Activated T-cell treated with anti-CD3 and anti-CD28 coated beads for 1 hour (primary cell): ENCODE measurements around the gene RBFOX2.

ENCODE experiments used
- DNase-seq: peaks from one replicate; pipeline ENCODE4 v3.0.0-alpha.2; 2020; ENCODE audit warnings: low read depth

Gene RBFOX2

GRCh38 chr22:35896111-35896705 lies 132.4 kb downstream of the RBFOX2 start:
- no peak for DNase-seq

- DNase-seq: no peak
Measured at GRCh38 chr22:35894937-35895708, 133.5 kb downstream of the RBFOX2 start.

GRCh38 chr22:35894464-35894878 lies 134.2 kb downstream of the RBFOX2 start:
- no peak for DNase-seq

DNA sequence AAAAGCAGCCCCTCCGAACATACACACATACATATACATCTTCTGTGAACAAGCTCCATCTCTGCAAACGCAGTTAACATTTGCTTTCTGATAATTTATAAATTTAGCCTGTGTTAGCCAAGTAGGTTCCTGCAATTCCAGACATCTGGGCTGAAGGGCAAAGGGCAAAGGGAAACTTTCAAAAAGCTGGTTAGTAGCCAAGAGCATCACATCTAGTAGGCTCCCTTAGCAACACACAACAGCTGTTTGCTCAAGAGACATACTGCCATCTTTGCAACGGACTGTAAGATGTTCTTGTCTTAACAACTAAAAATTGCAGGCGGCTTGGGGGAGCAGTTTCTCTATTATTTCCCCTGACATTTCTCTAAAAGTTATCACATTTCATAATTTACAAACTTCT lies 134.9 kb downstream of the RBFOX2 start:
- no peak for DNase-seq

- no peak for DNase-seq
Measured at GRCh38 chr22:35892192-35892591, 136.4 kb downstream of the RBFOX2 start.

- DNase-seq: no peak
Measured at GRCh38 chr22:35891442-35891841, 137.2 kb downstream of the RBFOX2 start.

DNA sequence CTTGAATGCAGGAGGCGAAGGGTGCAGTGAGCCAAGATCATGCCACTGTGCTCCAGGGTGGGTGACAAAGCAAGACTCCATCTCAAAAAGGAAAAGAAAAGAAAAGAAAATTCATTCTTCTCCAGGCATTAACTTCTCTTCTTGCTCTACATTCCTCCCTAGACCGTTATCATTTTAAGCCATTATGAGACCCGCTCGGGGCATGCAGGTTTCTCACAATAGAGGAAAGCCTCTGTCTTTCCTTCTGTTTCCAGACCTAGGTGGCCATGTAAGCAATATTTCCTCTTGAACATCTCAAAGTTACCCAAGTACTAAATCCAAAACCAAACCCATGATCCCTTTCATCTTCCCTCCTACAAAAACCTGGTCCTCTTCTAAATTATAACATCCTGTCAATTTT lies 139.6 kb downstream of the RBFOX2 start:
- no peak for DNase-seq

GRCh38 chr22:35888181-35888870 lies 140.3 kb downstream of the RBFOX2 start:
- DNase-seq: no peak

DNA sequence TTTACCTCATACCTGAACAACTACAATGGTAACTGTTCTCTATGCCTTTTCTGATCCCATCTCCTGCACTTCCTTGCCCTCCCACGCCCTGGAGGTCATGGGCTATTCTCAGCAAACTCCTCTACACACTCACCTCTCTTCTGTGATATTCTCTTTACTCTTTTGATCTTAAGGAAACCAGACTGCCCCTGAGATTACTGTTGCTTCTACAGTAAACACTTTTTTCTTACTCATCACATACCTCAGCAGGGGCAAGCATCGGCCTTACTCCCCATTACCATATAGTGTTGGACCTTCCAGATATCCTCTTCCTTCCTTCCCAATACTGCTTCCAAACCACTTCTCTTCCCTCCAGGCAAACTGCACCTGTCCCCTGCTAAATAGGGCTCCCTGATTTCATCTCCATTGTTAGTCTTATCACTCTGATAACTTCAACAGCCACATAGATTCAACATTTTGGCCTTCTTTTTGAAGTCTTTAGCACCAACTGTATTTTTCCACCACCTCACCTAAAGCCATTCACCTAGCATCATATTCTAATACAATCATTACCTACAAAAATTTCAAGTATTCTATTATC lies 141.2 kb downstream of the RBFOX2 start:
- no peak for DNase-seq

DNA sequence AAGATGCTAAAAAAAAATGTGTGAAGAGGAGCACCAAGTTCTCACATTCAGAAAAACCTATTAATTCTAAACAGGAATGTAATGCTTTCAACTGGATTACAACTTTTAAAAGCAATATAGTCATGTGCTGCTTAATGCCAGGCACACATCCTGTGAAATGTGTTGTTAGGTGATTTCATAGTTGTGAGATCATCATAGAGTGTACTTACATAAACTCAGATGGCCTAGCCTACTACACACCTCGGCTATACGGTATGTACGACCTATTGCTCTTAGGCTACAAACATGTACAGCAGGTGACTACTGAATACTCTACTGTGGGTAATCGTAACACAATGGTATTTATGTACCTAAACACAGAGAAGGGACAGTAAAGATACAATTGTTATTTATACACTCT lies 142.3 kb downstream of the RBFOX2 start:
- DNase-seq: no peak

GRCh38 chr22:35884529-35884928 lies 144.1 kb downstream of the RBFOX2 start:
- DNase-seq: no peak

DNA sequence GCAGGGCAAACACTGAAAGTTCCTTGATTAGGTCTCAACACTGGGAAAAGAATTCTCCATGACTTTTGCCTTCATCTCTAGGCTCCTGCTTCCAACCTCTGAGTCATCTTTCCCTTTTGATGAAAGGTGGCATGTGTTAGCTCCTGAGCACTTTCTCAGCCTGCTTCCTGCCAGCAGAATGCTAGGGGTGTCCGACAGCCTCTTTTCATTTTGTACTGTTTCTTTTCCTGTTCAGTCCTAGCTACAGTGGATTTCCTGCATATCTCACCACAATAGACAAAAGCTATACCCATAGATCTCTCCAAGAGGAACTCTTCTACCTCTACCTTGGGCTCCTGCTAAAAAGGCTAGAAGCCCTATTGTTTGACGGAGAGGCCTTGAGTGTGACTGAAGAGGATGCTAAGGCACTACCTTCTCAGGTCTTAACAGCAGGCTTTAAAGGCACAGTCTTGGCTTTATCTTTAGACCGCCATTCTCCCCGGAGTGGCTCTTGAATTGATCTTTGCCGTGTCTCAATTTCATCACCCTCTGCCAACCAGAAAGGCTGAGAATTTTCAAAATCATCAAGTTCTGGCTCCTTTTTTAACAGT lies 145.5 kb downstream of the RBFOX2 start:
- no peak for DNase-seq

DNA sequence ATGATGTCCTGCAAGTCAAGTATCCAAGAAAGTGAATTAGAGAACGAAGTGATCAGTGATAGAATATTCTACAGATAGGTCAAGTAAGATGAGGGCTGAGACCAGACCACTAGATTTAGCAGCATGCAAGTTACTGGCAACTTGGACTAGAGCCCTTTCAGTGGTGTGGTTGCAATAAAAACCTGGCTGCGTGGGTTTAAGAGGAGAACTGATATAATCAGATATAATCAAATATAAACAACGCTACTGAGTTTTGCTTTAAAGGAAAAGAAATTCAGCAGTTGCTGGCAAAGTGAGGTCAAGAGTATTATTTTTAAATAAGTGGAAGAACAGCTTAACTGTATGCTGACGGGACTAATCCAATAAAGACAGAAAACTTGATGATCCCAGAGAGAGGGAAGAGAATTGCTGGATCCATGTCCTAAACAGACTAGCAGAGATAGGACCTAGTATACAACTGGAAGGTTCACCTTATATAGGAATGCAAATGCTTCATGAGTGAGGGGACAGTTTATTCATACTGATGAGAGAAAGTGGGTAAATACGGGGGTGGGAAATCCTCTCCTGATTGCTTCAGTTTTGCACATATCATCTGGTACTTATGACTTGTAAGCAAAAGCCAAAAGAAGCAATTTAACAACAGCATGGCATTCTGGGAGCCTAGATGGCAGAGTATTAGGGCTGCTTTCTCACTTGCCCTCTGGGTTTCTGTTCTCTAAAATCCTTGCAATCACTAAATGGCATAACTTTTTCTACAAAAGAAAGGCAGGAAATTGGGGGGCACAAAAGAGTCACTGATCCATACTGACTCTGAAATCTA lies 146.2 kb downstream of the RBFOX2 start:
- no peak for DNase-seq

DNA sequence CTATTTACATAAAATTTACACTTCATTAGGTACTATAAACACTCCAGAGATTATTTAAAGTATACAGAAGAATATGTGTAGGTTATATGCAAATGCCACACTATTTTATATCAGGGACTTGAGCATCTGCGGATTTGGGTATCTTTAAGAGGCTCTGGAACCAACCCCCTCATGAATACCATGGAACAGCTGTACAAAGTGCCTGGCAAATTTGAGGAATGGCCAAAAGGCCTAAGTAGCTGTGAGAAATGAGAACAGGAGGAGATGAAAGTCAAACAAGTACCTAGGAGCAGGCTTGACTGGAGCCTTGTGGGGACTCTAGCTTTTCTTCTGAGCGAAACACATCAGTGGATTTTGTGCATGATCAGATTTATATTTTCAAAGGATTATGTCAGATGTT lies 149.3 kb downstream of the RBFOX2 start:
- no peak for DNase-seq

- no peak for DNase-seq
Measured at GRCh38 chr22:35873426-35873825, 155.2 kb downstream of the RBFOX2 start.

DNA sequence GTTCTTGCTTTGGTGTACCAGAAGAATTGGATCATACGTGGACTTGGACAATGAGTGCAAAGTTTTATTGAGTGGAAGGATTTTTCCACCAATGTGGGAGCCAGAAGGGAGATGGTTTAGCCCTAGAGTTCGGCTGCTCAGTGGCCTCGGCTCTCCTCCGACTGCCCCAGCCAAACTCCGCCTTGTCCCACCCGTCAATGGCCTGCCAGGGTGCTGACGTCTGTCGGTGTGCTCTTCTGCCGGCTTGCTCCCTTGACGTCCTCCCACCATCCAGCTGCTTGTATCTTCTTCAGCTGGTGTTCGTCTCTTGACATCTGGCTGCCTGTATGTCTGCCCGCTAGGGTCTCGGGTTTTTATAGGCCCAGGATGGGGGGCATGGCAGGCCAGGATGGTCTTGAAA lies 156.2 kb downstream of the RBFOX2 start:
- DNase-seq: no peak

- no peak for DNase-seq
Measured at GRCh38 chr22:35870517-35871293, 157.9 kb downstream of the RBFOX2 start.

DNA sequence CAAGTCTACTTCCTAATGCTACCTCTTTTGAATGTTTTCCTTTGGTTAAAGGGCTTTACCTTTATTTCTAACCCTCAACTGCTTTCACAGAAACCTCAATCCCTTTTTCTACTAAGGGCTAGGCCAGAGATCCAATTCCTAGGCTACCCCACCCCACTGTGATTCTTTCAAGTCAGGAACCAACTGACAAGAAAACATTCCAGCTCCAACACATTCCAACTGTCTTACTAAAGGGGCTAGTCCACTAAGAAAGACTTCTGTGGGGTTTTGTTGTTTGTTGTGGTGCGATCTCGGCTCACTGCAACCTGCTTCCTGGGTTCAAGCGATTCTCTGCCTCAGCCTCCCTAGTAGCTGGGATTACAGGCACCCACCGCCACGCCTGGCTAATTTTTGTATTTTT lies 159.7 kb downstream of the RBFOX2 start:
- no peak for DNase-seq

DNA sequence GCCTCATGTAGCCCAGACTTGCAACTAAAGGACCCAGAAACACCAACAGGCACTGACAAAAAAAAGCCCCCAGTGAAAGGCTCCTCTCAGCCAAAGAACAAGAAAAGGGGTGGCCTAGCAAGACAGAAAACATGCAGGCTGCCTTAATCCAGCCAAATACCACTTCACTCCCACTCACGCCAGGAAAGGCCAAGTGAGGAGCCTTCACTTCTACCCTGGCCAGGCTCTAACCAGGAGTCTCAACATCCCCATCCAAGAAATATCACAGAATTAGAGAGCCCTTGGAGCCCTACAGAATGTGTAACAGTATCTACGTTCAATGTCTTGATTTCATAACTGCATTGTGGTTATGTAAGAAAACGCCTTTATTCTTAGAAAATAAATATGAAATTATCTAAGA lies 162.0 kb downstream of the RBFOX2 start:
- no peak for DNase-seq

GRCh38 chr22:35864545-35865165 lies 164.0 kb downstream of the RBFOX2 start:
- DNase-seq: no peak
